CD8-positive, alpha-beta memory T cell (primary cell): ENCODE data around the gene GSC. TPM values are rescaled to one million over a fixed set of nuclear protein-coding genes. Genes with fewer than 3 reads are reported as not detected.
"Not testable (repeated sequence)": the region's sequence is repeated elsewhere in the genome, so short reads cannot be mapped to it uniquely, and the experiment has no call there.

Experiments
- CTCF ChIA-PET: fragments of 350-600 bp; sonication (Branson Sonifier 250); formaldehyde crosslinking; loops from one replicate; lab custom pipeline; 2021; ENCODE audit warnings: antibody characterized with exemption; lab: Charles Lee
- POLR2A ChIA-PET: fragments of 350-600 bp; sonication (Branson Sonifier 250); formaldehyde crosslinking; loops from one replicate; lab custom pipeline; 2021; ENCODE audit warnings: antibody characterized with exemption; lab: Charles Lee
- DNase-seq, 5 donors: peaks; one replicate each; pipeline versions ENCODE4 v3.0.0 to v3.0.0-alpha.2; 2020 to 2022; ENCODE audit warnings: mixed read lengths in 1 of 5
- H3K27ac ChIP-seq: one replicate; pipeline ENCODE4 v1.7.0; 2013; ENCODE audit warnings: low read depth, mild to moderate bottlenecking, low read length, moderate library complexity
- H3K27me3 ChIP-seq: 2 replicates; pipeline ENCODE4 v1.7.0; 2013; ENCODE audit warnings: low read length, mild to moderate bottlenecking; ENCODE audit not compliant: insufficient read depth, poor library complexity, severe bottlenecking
- H3K36me3 ChIP-seq: 2 replicates; pipeline ENCODE4 v1.7.0; 2013; ENCODE audit warnings: mild to moderate bottlenecking, low read length, moderate library complexity; ENCODE audit not compliant: insufficient read depth
- H3K4me1 ChIP-seq: 2 replicates; pipeline ENCODE4 v1.7.0; 2013; ENCODE audit warnings: mild to moderate bottlenecking, low read length, moderate library complexity; ENCODE audit not compliant: insufficient read depth
- H3K4me3 ChIP-seq: 2 replicates; pipeline ENCODE4 v1.7.0; 2013; ENCODE audit warnings: mild to moderate bottlenecking, low read length
- H3K9me3 ChIP-seq: 2 replicates; pipeline ENCODE4 v1.7.0; 2013; ENCODE audit warnings: mild to moderate bottlenecking, low read length
- H3K27ac Mint-ChIP-seq, 8 donors: one replicate each; pipeline ENCODE4 v1.8.0; 2020 to 2021; ENCODE audit warnings: mixed read lengths in 8 of 8, mild to moderate bottlenecking in 6 of 8, inconsistent platforms in 3 of 8, moderate library complexity in 3 of 8
- H3K27me3 Mint-ChIP-seq, 2 donors: one replicate each; pipeline ENCODE4 v1.8.0; 2020 to 2021; ENCODE audit warnings: mixed read lengths in 2 of 2, mild to moderate bottlenecking in 1 of 2, moderate library complexity in 1 of 2
- H3K36me3 Mint-ChIP-seq, 3 donors: one replicate each; pipeline ENCODE4 v1.8.0; 2020 to 2021; ENCODE audit warnings: mixed read lengths in 3 of 3, inconsistent platforms in 1 of 3, mild to moderate bottlenecking in 1 of 3
- H3K4me1 Mint-ChIP-seq, 3 donors: one replicate each; pipeline ENCODE4 v1.8.0; 2020 to 2021; ENCODE audit warnings: mixed read lengths in 3 of 3, inconsistent platforms in 1 of 3, mild to moderate bottlenecking in 1 of 3
- H3K4me3 Mint-ChIP-seq, 7 donors: one replicate each; pipeline ENCODE4 v1.8.0; 2020 to 2021; ENCODE audit warnings: mixed read lengths in 7 of 7, mild to moderate bottlenecking in 6 of 7, moderate library complexity in 4 of 7, inconsistent platforms in 2 of 7
- H3K9me3 Mint-ChIP-seq, 5 donors: one replicate each; pipeline ENCODE4 v1.8.0; 2020 to 2022; ENCODE audit warnings: mixed read lengths in 5 of 5, mild to moderate bottlenecking in 3 of 5, moderate library complexity in 2 of 5, inconsistent platforms in 1 of 5
- polyA plus RNA-seq: library from polyadenylated mRNA; unstranded; fragments of 300-500 nt; fragmentation: Illumina TruSeq; gene quantifications from one replicate; pipeline ENCODE4 v1.2.3, GENCODE V29; 2021
- total RNA-seq, 2 experiments: library from RNA; stranded (reverse); gene quantifications; one replicate each; pipeline ENCODE4 v1.2.3, GENCODE V29; 2021

The GSC gene
- total and polyA plus RNA-seq, 3 experiments from 2014 or later: 0.51 TPM; not detected in 2

DNA sequence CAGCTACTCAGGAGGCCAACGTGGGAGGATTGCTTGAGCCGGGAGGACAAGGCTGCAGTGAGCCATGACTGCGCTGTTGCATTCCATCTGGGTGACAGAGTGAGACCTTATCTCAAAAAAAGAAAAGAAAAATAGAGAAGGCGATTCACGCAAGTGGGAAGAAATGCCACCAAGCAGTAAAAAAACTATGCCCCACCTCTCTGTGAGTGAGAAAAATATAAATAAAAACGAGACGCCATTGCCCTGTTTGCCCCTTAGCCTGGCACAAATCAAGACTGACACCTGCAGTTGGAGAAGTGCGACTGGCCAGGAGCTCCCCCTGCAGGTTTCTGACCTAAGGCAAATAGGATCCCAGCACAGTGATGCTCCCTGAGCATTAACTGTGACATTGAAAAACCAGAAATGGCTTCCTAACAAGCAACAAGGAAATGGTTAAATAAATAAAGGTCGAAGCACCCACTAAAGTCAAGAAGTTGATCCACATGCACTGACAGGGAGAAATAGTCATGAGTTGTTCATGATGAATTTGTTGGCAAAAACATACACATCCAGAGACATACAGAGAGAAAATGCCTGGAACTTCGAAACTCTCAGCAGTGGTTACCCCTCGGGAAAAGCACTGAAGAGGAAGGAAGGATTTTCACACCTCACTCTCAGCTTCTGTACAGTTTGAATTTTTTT is 21.1 kb downstream of the GSC start:
- DNase-seq: no peak
- POLR2A ChIA-PET: no interaction called here
- Mint-ChIP-seq H3K27me3 (peaks cover 5 to 12% of the 10 kb centered on the region in 2 donors), H3K27ac (no peak overlapping the region), H3K4me3 (no peak overlapping the region), H3K36me3 (no peaks in the 10 kb centered on the region), H3K4me1 (no peaks in the 10 kb centered on the region), H3K9me3 (peaks cover 0 to 1% (median 0%) of the 10 kb centered on the region in 5 donors)
- Histone ChIP-seq H3K4me3 (no peak overlapping the region), H3K4me1 (no peaks in the 10 kb centered on the region), H3K27ac (no peak overlapping the region), H3K36me3 (no peaks in the 10 kb centered on the region), H3K27me3 (no peaks in the 10 kb centered on the region), H3K9me3 (no peaks in the 10 kb centered on the region)
- CTCF ChIA-PET: no interaction called here

DNA sequence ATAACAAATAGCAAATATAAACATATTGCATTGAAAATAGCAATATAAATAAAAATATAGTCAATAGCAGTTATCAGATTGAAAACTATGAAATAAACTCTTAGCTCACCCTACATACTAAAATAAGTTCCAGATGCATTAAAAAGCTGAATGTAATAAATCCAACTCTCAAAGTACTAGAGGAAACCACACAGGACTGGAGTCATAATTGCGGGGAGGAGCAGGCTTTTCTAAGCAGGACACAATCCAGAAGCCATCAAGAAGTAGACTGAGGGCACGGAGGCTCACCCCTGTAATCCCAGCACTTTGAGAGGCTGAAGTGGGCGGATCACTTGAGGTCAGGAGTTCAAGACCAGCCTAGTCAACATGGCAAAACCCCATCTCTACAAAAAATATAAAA is 22.2 kb downstream of the GSC start:
- Mint-ChIP-seq H3K4me1 (no peaks in the 10 kb centered on the region), H3K9me3 (peaks cover 0 to 1% (median 0%) of the 10 kb centered on the region in 5 donors), H3K27me3 (peaks cover 5 to 18% of the 10 kb centered on the region in 2 donors), H3K27ac (no peak overlapping the region), H3K4me3 (no peak overlapping the region), H3K36me3 (no peaks in the 10 kb centered on the region)
- Histone ChIP-seq H3K9me3 (no peaks in the 10 kb centered on the region), H3K4me1 (no peaks in the 10 kb centered on the region), H3K27me3 (no peaks in the 10 kb centered on the region), H3K36me3 (no peaks in the 10 kb centered on the region), H3K4me3 (no peak overlapping the region), H3K27ac (no peak overlapping the region)
- CTCF ChIA-PET: no interaction called here
- POLR2A ChIA-PET: no interaction called here
- DNase-seq: no peak

DNA sequence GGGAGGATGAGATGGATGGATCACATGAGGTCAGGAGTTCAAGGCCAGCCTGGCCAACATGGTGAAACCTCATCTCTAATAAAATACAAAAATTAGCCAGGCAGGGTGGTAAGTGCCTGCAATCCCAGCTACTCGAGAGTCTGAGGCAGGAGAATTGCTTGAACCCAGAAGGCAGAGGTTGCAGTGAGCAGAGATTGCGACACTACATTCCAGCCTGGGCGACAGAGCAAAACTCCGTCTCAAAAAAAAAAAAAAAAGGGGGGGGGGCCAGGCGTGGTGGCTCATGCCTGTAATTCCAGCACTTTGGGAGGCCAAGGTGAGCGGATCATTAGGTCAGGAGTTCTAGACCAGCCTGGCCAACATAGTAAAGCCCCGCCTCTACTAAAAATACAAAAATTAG is 22.8 kb downstream of the GSC start:
- H3K27ac Mint-ChIP-seq, H3K27me3 ChIP-seq, H3K9me3 Mint-ChIP-seq, H3K27ac ChIP-seq, CTCF ChIA-PET, H3K9me3 ChIP-seq, H3K4me3 Mint-ChIP-seq, H3K4me1 ChIP-seq, POLR2A ChIA-PET, DNase-seq, H3K36me3 ChIP-seq, H3K36me3 Mint-ChIP-seq, H3K4me3 ChIP-seq, H3K4me1 Mint-ChIP-seq: not testable (repeated sequence)
- H3K27me3 Mint-ChIP-seq: peaks cover 5 to 18% of the 10 kb centered on the region in 2 donors

DNA sequence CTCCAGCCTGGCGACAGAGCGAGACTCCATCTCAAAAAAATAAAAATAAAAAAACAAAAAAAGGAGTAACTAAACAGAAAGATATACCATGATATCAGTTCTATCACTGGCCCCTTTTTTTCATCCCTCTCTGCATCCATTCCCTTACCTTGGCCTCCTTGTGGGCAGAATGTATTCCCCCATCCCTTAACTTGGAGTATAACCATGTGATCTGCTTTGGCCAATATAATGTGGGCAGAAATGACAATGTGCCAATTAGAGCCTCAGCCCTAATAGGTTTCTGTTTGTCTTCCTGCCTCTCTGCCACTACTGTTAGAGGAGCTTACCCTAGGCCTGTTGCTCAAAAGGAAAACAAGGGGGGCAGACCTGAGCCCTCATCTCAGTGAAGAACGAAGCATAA is 23.8 kb downstream of the GSC start:
- Histone ChIP-seq H3K36me3 (no peaks in the 10 kb centered on the region), H3K4me3 (no peak overlapping the region), H3K4me1 (no peaks in the 10 kb centered on the region), H3K9me3 (no peaks in the 10 kb centered on the region), H3K27me3 (no peaks in the 10 kb centered on the region), H3K27ac (no peak overlapping the region)
- DNase-seq: no peak
- ChIA-PET POLR2A (no interaction called here), CTCF (no interaction called here)
- Mint-ChIP-seq H3K4me1 (no peaks in the 10 kb centered on the region), H3K36me3 (no peaks in the 10 kb centered on the region), H3K27me3 (peaks cover 7 to 18% of the 10 kb centered on the region in 2 donors), H3K4me3 (no peak overlapping the region), H3K27ac (no peak overlapping the region), H3K9me3 (peaks cover 0 to 1% (median 0%) of the 10 kb centered on the region in 5 donors)

DNA sequence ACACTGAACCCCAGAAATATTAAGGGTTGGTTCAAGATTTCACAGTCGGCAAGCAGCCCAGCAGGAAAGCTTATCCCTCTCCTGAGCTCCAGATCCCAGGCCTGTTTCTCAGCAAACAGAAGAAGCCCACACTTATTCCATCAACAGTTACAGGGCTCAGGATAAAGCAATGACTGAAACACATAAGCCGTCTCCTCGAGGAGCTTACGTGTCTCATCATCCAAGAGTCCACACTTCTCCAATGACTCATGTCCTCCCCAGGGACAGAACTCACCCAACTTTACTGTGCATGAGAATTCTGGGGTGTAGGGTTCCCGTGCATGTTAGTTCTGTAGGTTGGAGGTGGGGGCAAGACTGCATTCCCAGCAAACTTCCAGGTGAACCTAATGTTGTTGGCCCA is 31.2 kb downstream of the GSC start:
- no peak overlapping the region for H3K4me3 Mint-ChIP-seq
- H3K36me3 Mint-ChIP-seq: no peaks in the 10 kb centered on the region
- no peak overlapping the region for H3K4me3 ChIP-seq
- DNase-seq: no peak
- H3K27ac ChIP-seq: no peak overlapping the region
- ChIA-PET POLR2A (no interaction called here), CTCF (no interaction called here)
- H3K4me1 Mint-ChIP-seq: no peaks in the 10 kb centered on the region
- H3K27me3 Mint-ChIP-seq: peaks cover 5 to 18% of the 10 kb centered on the region in 2 donors
- H3K27ac Mint-ChIP-seq: no peak overlapping the region
- no peaks in the 10 kb centered on the region for H3K27me3 ChIP-seq
- no peaks in the 10 kb centered on the region for H3K9me3 Mint-ChIP-seq
- H3K4me1 ChIP-seq: no peaks in the 10 kb centered on the region
- no peaks in the 10 kb centered on the region for H3K36me3 ChIP-seq
- no peaks in the 10 kb centered on the region for H3K9me3 ChIP-seq

DNA sequence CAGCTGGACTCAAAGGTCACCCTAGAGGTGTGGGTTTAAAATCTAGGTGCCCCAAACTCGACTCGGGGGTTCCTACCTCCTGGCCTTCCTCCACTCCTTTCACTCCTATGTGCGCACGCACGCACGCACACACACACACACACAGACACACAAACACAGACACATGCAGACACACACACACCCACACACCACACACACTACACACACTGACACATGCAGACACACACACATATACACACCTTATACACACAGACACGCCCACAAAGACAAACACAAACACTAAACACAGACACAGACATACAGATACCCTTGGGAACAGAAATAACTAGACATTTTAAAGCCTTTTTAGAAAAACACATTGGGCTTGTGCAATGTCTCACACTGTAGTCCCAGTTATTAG is 31.8 kb downstream of the GSC start:
- H3K4me1 ChIP-seq: no peaks in the 10 kb centered on the region
- H3K9me3 ChIP-seq: no peaks in the 10 kb centered on the region
- H3K27me3 ChIP-seq: no peaks in the 10 kb centered on the region
- Mint-ChIP-seq H3K27ac (no peak overlapping the region), H3K4me1 (no peaks in the 10 kb centered on the region), H3K4me3 (no peak overlapping the region), H3K36me3 (no peaks in the 10 kb centered on the region), H3K9me3 (no peaks in the 10 kb centered on the region), H3K27me3 (peaks cover 5 to 12% of the 10 kb centered on the region in 2 donors)
- no peak for DNase-seq
- no peak overlapping the region for H3K4me3 ChIP-seq
- no peaks in the 10 kb centered on the region for H3K36me3 ChIP-seq
- ChIA-PET CTCF (no interaction called here), POLR2A (no interaction called here)
- no peak overlapping the region for H3K27ac ChIP-seq

DNA sequence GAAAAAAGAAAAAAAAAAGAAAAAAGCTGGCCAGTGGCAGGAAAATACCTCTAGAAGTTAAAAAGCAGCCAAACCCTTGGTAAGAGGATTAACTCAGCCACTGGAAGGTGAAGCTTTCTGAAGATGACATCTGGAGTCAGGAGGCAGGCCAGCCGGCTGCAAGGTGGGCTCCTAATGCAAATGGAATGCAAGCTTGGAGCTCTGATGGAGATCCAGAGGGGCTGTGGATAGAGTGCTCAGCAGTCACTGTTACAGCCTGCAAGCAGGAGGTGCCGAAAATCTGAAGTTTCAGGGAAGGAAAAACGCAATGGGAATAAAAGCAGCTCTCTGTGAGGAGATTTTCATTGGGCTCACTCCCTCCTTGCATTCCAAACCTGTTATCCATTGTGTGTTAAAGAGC is 41.0 kb downstream of the GSC start:
- CTCF ChIA-PET: no interaction called here
- peaks cover 0 to 6% (median 0%) of the 10 kb centered on the region in 5 donors for H3K9me3 Mint-ChIP-seq
- no peaks in the 10 kb centered on the region for H3K36me3 Mint-ChIP-seq

DNA sequence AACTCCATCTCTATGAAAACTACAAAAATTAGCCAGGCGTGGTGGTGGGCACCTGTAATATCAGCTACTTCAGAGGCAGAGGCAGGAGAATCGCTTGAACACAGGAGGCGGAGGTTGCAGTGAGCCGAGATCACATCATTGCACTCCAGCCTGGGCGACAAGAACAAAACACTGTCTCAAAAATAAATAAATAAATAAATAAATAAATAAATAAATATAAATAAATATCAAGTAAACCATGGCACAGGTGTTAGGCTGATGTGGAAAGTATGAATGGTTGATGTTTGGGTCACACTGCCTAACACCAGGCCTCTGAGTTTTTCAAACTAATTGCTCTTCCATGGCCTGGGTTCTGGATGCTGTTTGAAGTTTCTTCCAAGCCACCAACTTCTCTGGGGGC is 41.5 kb downstream of the GSC start:
- H3K9me3 ChIP-seq, H3K27ac ChIP-seq, H3K9me3 Mint-ChIP-seq, H3K27ac Mint-ChIP-seq, H3K36me3 ChIP-seq, H3K4me3 Mint-ChIP-seq, H3K4me1 Mint-ChIP-seq, DNase-seq, POLR2A ChIA-PET, H3K36me3 Mint-ChIP-seq, H3K4me3 ChIP-seq, H3K27me3 ChIP-seq, H3K4me1 ChIP-seq, CTCF ChIA-PET: not testable (repeated sequence)
- H3K27me3 Mint-ChIP-seq: peaks cover 2 to 20% of the 10 kb centered on the region in 2 donors

More for the DNA sequence above, 41.0 kb downstream of the GSC start:
- H3K4me3 Mint-ChIP-seq: no peak overlapping the region
- H3K4me1 Mint-ChIP-seq: no peaks in the 10 kb centered on the region
- Histone ChIP-seq H3K36me3 (no peaks in the 10 kb centered on the region), H3K4me1 (no peaks in the 10 kb centered on the region), H3K27ac (no peak overlapping the region), H3K4me3 (no peak overlapping the region), H3K27me3 (no peaks in the 10 kb centered on the region), H3K9me3 (no peaks in the 10 kb centered on the region)
- POLR2A ChIA-PET: no interaction called here
- H3K27ac Mint-ChIP-seq: no peak overlapping the region
- H3K27me3 Mint-ChIP-seq: peaks cover 2 to 20% of the 10 kb centered on the region in 2 donors
- no peak for DNase-seq
